Activated CD8-positive, alpha-beta memory T cell treated with anti-CD3 and anti-CD28 coated beads, Interleukin-2, amount 10 ng/mL, durations not matched to agents 7 days and 5 days (primary cell): ENCODE measurements around the gene INPP4A. TPM values are rescaled to one million over a fixed set of nuclear protein-coding genes. Genes with fewer than 3 reads are reported as not detected.

ENCODE experiments used
- ATAC-seq: fragments of 150-1000 bp; cut with Tn5 transposase; one replicate; pipeline ENCODE4 v1.10.0; 2021; ENCODE audit warnings: moderate library complexity
- CTCF ChIA-PET: fragments of 350-600 bp; sonication (Branson Sonifier 250); formaldehyde crosslinking; loops from one replicate; lab custom pipeline; 2021; ENCODE audit warnings: antibody characterized with exemption; lab: Charles Lee
- DNase-seq: peaks from one replicate; pipeline ENCODE4 v3.0.0-alpha.2; 2020
- H3K27ac Mint-ChIP-seq: one replicate; pipeline ENCODE4 v1.8.0; 2021; ENCODE audit warnings: mild to moderate bottlenecking, mixed read lengths
- H3K27me3 Mint-ChIP-seq: one replicate; pipeline ENCODE4 v1.8.0; 2021; ENCODE audit warnings: mixed read lengths
- H3K36me3 Mint-ChIP-seq: one replicate; pipeline ENCODE4 v1.8.0; 2021; ENCODE audit warnings: mild to moderate bottlenecking, mixed read lengths
- H3K4me1 Mint-ChIP-seq: one replicate; pipeline ENCODE4 v1.8.0; 2021; ENCODE audit warnings: mixed read lengths
- H3K4me3 Mint-ChIP-seq: one replicate; pipeline ENCODE4 v1.8.0; 2021; ENCODE audit warnings: mild to moderate bottlenecking, moderate library complexity, mixed read lengths
- H3K9me3 Mint-ChIP-seq: one replicate; pipeline ENCODE4 v1.8.0; 2022; ENCODE audit warnings: low read depth, mixed read lengths
- total RNA-seq, 2 experiments: library from RNA; stranded (reverse); gene quantifications; one replicate each; pipeline ENCODE4 v1.2.3, GENCODE V29; 2021

Gene INPP4A
- total RNA-seq, 2 experiments from 2014 or later, result 144 to 229 TPM

- CTCF ChIA-PET, result interaction anchor here (1.0 to 11.3 kb wide), 5 partner anchors 8 to 72 kb away, joined by 3 to 166 read pairs (median 6); no protein-coding TSS in a partner anchor
- peak overlapping the region; percentile 82 for H3K27ac Mint-ChIP-seq
- DNase-seq (no peak), ATAC-seq (no peak)
- peaks cover 22% of the 10 kb centered on the region for H3K36me3 Mint-ChIP-seq
- H3K9me3 Mint-ChIP-seq, result no peaks in the 10 kb centered on the region
- H3K27me3 Mint-ChIP-seq, result no peaks in the 10 kb centered on the region
- no peak overlapping the region for H3K4me3 Mint-ChIP-seq
- peaks cover 92% of the 10 kb centered on the region for H3K4me1 Mint-ChIP-seq
Observed at GRCh38 chr2:98484652-98485452, 40.2 kb downstream of the INPP4A start.

- H3K4me3 Mint-ChIP-seq, result no peak overlapping the region
- H3K36me3 Mint-ChIP-seq, result peaks cover 27% of the 10 kb centered on the region
- peaks cover 89% of the 10 kb centered on the region for H3K4me1 Mint-ChIP-seq
- CTCF ChIA-PET, result interaction anchor here (1.1 to 11.3 kb wide), 4 partner anchors 18 to 73 kb away, joined by 3 to 166 read pairs (median 8); no protein-coding TSS in a partner anchor
- DNase-seq (no peak), ATAC-seq (no peak)
- no peaks in the 10 kb centered on the region for H3K9me3 Mint-ChIP-seq
- H3K27ac Mint-ChIP-seq, result peak overlapping the region; percentile 82
- no peaks in the 10 kb centered on the region for H3K27me3 Mint-ChIP-seq
Observed at GRCh38 chr2:98485453-98485755, 40.7 kb downstream of the INPP4A start.

GRCh38 chr2:98486374-98486981, 41.8 kb downstream of the INPP4A start:
- DNase-seq, result no peak
- peaks cover 36% of the 10 kb centered on the region for H3K36me3 Mint-ChIP-seq
- no peak for ATAC-seq
- no peaks in the 10 kb centered on the region for H3K9me3 Mint-ChIP-seq
- H3K4me3 Mint-ChIP-seq, result no peak overlapping the region
- H3K4me1 Mint-ChIP-seq, result peaks cover 81% of the 10 kb centered on the region
- no peaks in the 10 kb centered on the region for H3K27me3 Mint-ChIP-seq
- CTCF ChIA-PET, result interaction anchor here (0.6 to 11.3 kb wide), 8 partner anchors 19 to 898 kb away, joined by 3 to 166 read pairs (median 6); no protein-coding TSS in a partner anchor
- peak overlapping the region; percentile 71 for H3K27ac Mint-ChIP-seq

- H3K4me3 Mint-ChIP-seq, result no peak overlapping the region
- H3K9me3 Mint-ChIP-seq, result no peaks in the 10 kb centered on the region
- DNase-seq (no peak), ATAC-seq (no peak)
- no peaks in the 10 kb centered on the region for H3K27me3 Mint-ChIP-seq
- peak overlapping the region; percentile 13 for H3K27ac Mint-ChIP-seq
- CTCF ChIA-PET, result interaction anchor here (0.6 to 11.3 kb wide), 21 partner anchors 8 to 897 kb away, joined by 3 to 166 read pairs (median 4); no protein-coding TSS in a partner anchor
- H3K4me1 Mint-ChIP-seq, result peaks cover 79% of the 10 kb centered on the region
- H3K36me3 Mint-ChIP-seq, result peaks cover 44% of the 10 kb centered on the region
Observed at GRCh38 chr2:98487101-98487805, 42.6 kb downstream of the INPP4A start.

GRCh38 chr2:98487806-98488189, 43.1 kb downstream of the INPP4A start:
- peak; percentile 59 for DNase-seq

GRCh38 chr2:98488252-98488651, 43.6 kb downstream of the INPP4A start:
- H3K4me1 Mint-ChIP-seq, result peaks cover 78% of the 10 kb centered on the region
- no peaks in the 10 kb centered on the region for H3K27me3 Mint-ChIP-seq
- H3K36me3 Mint-ChIP-seq, result peaks cover 51% of the 10 kb centered on the region
- H3K4me3 Mint-ChIP-seq, result no peak overlapping the region
- peak overlapping the region; percentile 0 for H3K27ac Mint-ChIP-seq
- ATAC-seq, result no peak
- DNase-seq, result no peak
- no peaks in the 10 kb centered on the region for H3K9me3 Mint-ChIP-seq
- CTCF ChIA-PET, result interaction anchor here (0.8 to 11.3 kb wide), 18 partner anchors 9 to 114 kb away, joined by 3 to 166 read pairs (median 5); no protein-coding TSS in a partner anchor

More at GRCh38 chr2:98487806-98488189, 43.1 kb downstream of the INPP4A start:
- Mint-ChIP-seq H3K27me3 (no peaks in the 10 kb centered on the region), H3K4me3 (no peak overlapping the region), H3K4me1 (peaks cover 79% of the 10 kb centered on the region), H3K36me3 (peaks cover 49% of the 10 kb centered on the region), H3K9me3 (no peaks in the 10 kb centered on the region), H3K27ac (no peak overlapping the region)
- CTCF ChIA-PET, result interaction anchor here (0.8 to 11.3 kb wide), 20 partner anchors 9 to 114 kb away, joined by 3 to 166 read pairs (median 5); no protein-coding TSS in a partner anchor
- ATAC-seq, result peak; percentile 40

GRCh38 chr2:98489486-98489885, 44.8 kb downstream of the INPP4A start:
- Mint-ChIP-seq H3K4me3 (no peak overlapping the region), H3K27me3 (no peaks in the 10 kb centered on the region), H3K4me1 (peaks cover 67% of the 10 kb centered on the region), H3K9me3 (no peaks in the 10 kb centered on the region), H3K27ac (no peak overlapping the region), H3K36me3 (peaks cover 59% of the 10 kb centered on the region)
- DNase-seq (no peak), ATAC-seq (no peak)
- CTCF ChIA-PET, result no interaction called here

GRCh38 chr2:98489971-98490962, 45.6 kb downstream of the INPP4A start:
- H3K4me1 Mint-ChIP-seq, result peaks cover 60% of the 10 kb centered on the region
- ATAC-seq (no peak), DNase-seq (no peak)
- peak overlapping the region; percentile 7 for H3K27ac Mint-ChIP-seq
- CTCF ChIA-PET, result no interaction called here
- peaks cover 61% of the 10 kb centered on the region for H3K36me3 Mint-ChIP-seq
- peaks cover 3% of the 10 kb centered on the region for H3K9me3 Mint-ChIP-seq
- H3K27me3 Mint-ChIP-seq, result no peaks in the 10 kb centered on the region
- H3K4me3 Mint-ChIP-seq, result no peak overlapping the region

GRCh38 chr2:98492441-98492840, 47.8 kb downstream of the INPP4A start:
- no peak for DNase-seq
- CTCF ChIA-PET, result interaction anchor here (0.7 to 1.7 kb wide), 4 partner anchors 8 to 24 kb away, joined by 3 to 6 read pairs (median 4); no protein-coding TSS in a partner anchor
- no peak for ATAC-seq
- H3K27me3 Mint-ChIP-seq, result no peaks in the 10 kb centered on the region
- peaks cover 44% of the 10 kb centered on the region for H3K4me1 Mint-ChIP-seq
- peaks cover 71% of the 10 kb centered on the region for H3K36me3 Mint-ChIP-seq
- peaks cover 14% of the 10 kb centered on the region for H3K9me3 Mint-ChIP-seq
- H3K27ac Mint-ChIP-seq, result no peak overlapping the region
- H3K4me3 Mint-ChIP-seq, result no peak overlapping the region

GRCh38 chr2:98494699-98495098, 50.0 kb downstream of the INPP4A start:
- Mint-ChIP-seq H3K36me3 (peaks cover 93% of the 10 kb centered on the region), H3K27ac (no peak overlapping the region), H3K27me3 (no peaks in the 10 kb centered on the region), H3K4me1 (peaks cover 29% of the 10 kb centered on the region), H3K9me3 (peaks cover 14% of the 10 kb centered on the region), H3K4me3 (no peak overlapping the region)
- CTCF ChIA-PET, result interaction anchor here (2.6 kb wide), 1 partner anchor 13 kb away, joined by 10 read pairs; no protein-coding TSS in a partner anchor
- no peak for DNase-seq
- ATAC-seq, result no peak

- no peak overlapping the region for H3K27ac Mint-ChIP-seq
- peaks cover 14% of the 10 kb centered on the region for H3K9me3 Mint-ChIP-seq
- H3K27me3 Mint-ChIP-seq, result no peaks in the 10 kb centered on the region
- H3K36me3 Mint-ChIP-seq, result peaks cover 83% of the 10 kb centered on the region
- H3K4me3 Mint-ChIP-seq, result no peak overlapping the region
- DNase-seq (no peak), ATAC-seq (no peak)
- H3K4me1 Mint-ChIP-seq, result peaks cover 19% of the 10 kb centered on the region
- CTCF ChIA-PET, result interaction anchor here (1.6 to 2.6 kb wide), 2 partner anchors 9 to 11 kb away, joined by 10 read pairs; no protein-coding TSS in a partner anchor
Observed at GRCh38 chr2:98496750-98497493, 52.3 kb downstream of the INPP4A start.
